H9 (cell line): ENCODE results near the gene ARMC2. TPM values are rescaled to one million over a fixed set of nuclear protein-coding genes. Genes with fewer than 3 reads are reported as not detected.

Source experiments
- DNase-seq: peaks from one replicate; pipeline ENCODE4 v3.0.0-alpha.2; 2017
- H2AFZ ChIP-seq: one replicate; pipeline ENCODE4 v1.6.1; 2013; ENCODE audit warnings: mild to moderate bottlenecking, low read length, control low read depth, moderate library complexity
- H2AK5ac ChIP-seq: 2 replicates; pipeline ENCODE4 v1.6.1; 2013; ENCODE audit warnings: low read length, control low read depth, mixed read lengths; ENCODE audit not compliant: insufficient read length
- H2BK120ac ChIP-seq: one replicate; pipeline ENCODE4 v1.6.1; 2013; ENCODE audit warnings: low read depth, mild to moderate bottlenecking, low read length, control low read depth, inconsistent platforms; ENCODE audit not compliant: poor library complexity, severe bottlenecking
- H2BK12ac ChIP-seq: 2 replicates; pipeline ENCODE4 v1.6.1; 2013; ENCODE audit warnings: low read length, control low read depth, mixed read lengths, low read depth; ENCODE audit not compliant: insufficient read length
- H2BK15ac ChIP-seq: 2 replicates; pipeline ENCODE4 v1.6.1; 2013; ENCODE audit warnings: low read depth, low read length, control low read depth
- H2BK20ac ChIP-seq: one replicate; pipeline ENCODE4 v1.6.1; 2013; ENCODE audit warnings: low read depth, mild to moderate bottlenecking, low read length, control low read depth, inconsistent platforms; ENCODE audit not compliant: poor library complexity, severe bottlenecking
- H2BK5ac ChIP-seq: 2 replicates; pipeline ENCODE4 v1.6.1; 2013; ENCODE audit warnings: low read length, control low read depth, mixed read lengths; ENCODE audit not compliant: insufficient read length
- H3K14ac ChIP-seq: 2 replicates; pipeline ENCODE4 v1.6.1; 2013; ENCODE audit warnings: low read length, control low read depth; ENCODE audit not compliant: insufficient read depth
- H3K18ac ChIP-seq: 2 replicates; pipeline ENCODE4 v1.6.1; 2013; ENCODE audit warnings: low read depth, mild to moderate bottlenecking, mixed read lengths, low read length, control low read depth; ENCODE audit not compliant: insufficient read length
- H3K23ac ChIP-seq: 2 replicates; pipeline ENCODE4 v1.6.1; 2013; ENCODE audit warnings: low read length, control low read depth, mixed read lengths, low read depth; ENCODE audit not compliant: insufficient read length
- H3K23me2 ChIP-seq: 2 replicates; pipeline ENCODE4 v1.6.1; 2013; ENCODE audit warnings: low read depth, mild to moderate bottlenecking, mixed read lengths, low read length, control low read depth; ENCODE audit not compliant: insufficient read length, poor library complexity, severe bottlenecking
- H3K27ac ChIP-seq: 2 replicates; pipeline ENCODE4 v1.5.1; 2013; ENCODE audit warnings: low read length, control low read depth, mixed read lengths, low read depth; ENCODE audit not compliant: insufficient read length
- H3K27me3 ChIP-seq: 2 replicates; pipeline ENCODE4 v1.6.1; 2013; ENCODE audit warnings: low read length, control low read depth, inconsistent platforms; ENCODE audit not compliant: insufficient read depth
- H3K4ac ChIP-seq: 2 replicates; pipeline ENCODE4 v1.6.1; 2013; ENCODE audit warnings: low read depth, mild to moderate bottlenecking, control low read depth, inconsistent platforms, low read length, moderate library complexity
- H3K4me1 ChIP-seq: 2 replicates; pipeline ENCODE4 v1.6.1; 2013; ENCODE audit warnings: low read length, control low read depth, inconsistent platforms; ENCODE audit not compliant: insufficient read depth
- H3K4me2 ChIP-seq: 2 replicates; pipeline ENCODE4 v1.6.1; 2013; ENCODE audit warnings: low read length, control low read depth, mixed read lengths; ENCODE audit not compliant: insufficient read length, insufficient read depth
- H3K56ac ChIP-seq: 2 replicates; pipeline ENCODE4 v1.6.1; 2013; ENCODE audit warnings: low read depth, mild to moderate bottlenecking, mixed read lengths, low read length, control low read depth; ENCODE audit not compliant: insufficient read length
- H3K79me1 ChIP-seq: 2 replicates; pipeline ENCODE4 v1.6.1; 2013; ENCODE audit warnings: low read depth, mild to moderate bottlenecking, moderate library complexity, low read length, control low read depth, inconsistent platforms; ENCODE audit not compliant: insufficient read depth, poor library complexity, severe bottlenecking
- H3K79me2 ChIP-seq: 2 replicates; pipeline ENCODE4 v1.6.1; 2013; ENCODE audit warnings: low read length, control low read depth, inconsistent platforms; ENCODE audit not compliant: insufficient read depth
- H3K9ac ChIP-seq: 2 replicates; pipeline ENCODE4 v1.6.1; 2013; ENCODE audit warnings: low read length, control low read depth, mixed read lengths; ENCODE audit not compliant: insufficient read length; ENCODE audit errors: extremely low read depth
- H3K9me3 ChIP-seq: one replicate; pipeline ENCODE4 v1.6.1; 2013; ENCODE audit warnings: low read depth, low read length, inconsistent platforms; ENCODE audit not compliant: control insufficient read depth
- H3T11ph ChIP-seq: one replicate; pipeline ENCODE4 v1.6.1; 2013; ENCODE audit warnings: mild to moderate bottlenecking, low read length, control low read depth, inconsistent platforms
- H4K20me1 ChIP-seq: one replicate; pipeline ENCODE4 v1.6.1; 2013; ENCODE audit not compliant: control insufficient read depth, insufficient read length, insufficient read depth
- H4K5ac ChIP-seq: 2 replicates; pipeline ENCODE4 v1.6.1; 2013; ENCODE audit warnings: low read depth, mild to moderate bottlenecking, mixed read lengths, low read length, control low read depth; ENCODE audit not compliant: insufficient read length
- H4K8ac ChIP-seq: replicated peaks from 2 replicates; pipeline ENCODE4 v1.6.1; 2013; ENCODE audit warnings: low read length, control low read depth, mixed read lengths, low read depth; ENCODE audit not compliant: insufficient read length
- H4K91ac ChIP-seq: 2 replicates; pipeline ENCODE4 v1.6.1; 2013; ENCODE audit warnings: low read depth, mild to moderate bottlenecking, moderate library complexity, mixed read lengths, low read length, control low read depth; ENCODE audit not compliant: insufficient read length
- H3K27ac Mint-ChIP-seq, 3 experiments: 2 replicates in 2 of 3; 3 replicates in 1 of 3; pipeline ENCODE4 v1.8.0; 2020 to 2021; ENCODE audit warnings: mixed read lengths in 3 of 3, mild to moderate bottlenecking in 1 of 3, moderate library complexity in 1 of 3
- H3K27me3 Mint-ChIP-seq: 2 replicates; pipeline ENCODE4 v1.8.0; 2021; ENCODE audit warnings: low read depth, mild to moderate bottlenecking, moderate library complexity, mixed read lengths
- H3K36me3 Mint-ChIP-seq, 3 experiments: 2 replicates in 2 of 3; 3 replicates in 1 of 3; pipeline ENCODE4 v1.8.0; 2020 to 2021; ENCODE audit warnings: low read depth in 3 of 3, mixed read lengths in 3 of 3; ENCODE audit not compliant: insufficient read depth in 1 of 3
- H3K4me1 Mint-ChIP-seq, 2 experiments: 2 replicates each; pipeline ENCODE4 v1.8.0; 2020; ENCODE audit warnings: mixed read lengths in 2 of 2
- H3K4me3 Mint-ChIP-seq, 2 experiments: 2 replicates in 1 of 2; 3 replicates in 1 of 2; pipeline ENCODE4 v1.8.0; 2020 to 2021; ENCODE audit warnings: mild to moderate bottlenecking in 2 of 2, mixed read lengths in 2 of 2, moderate library complexity in 1 of 2
- H3K9me3 Mint-ChIP-seq, 2 experiments: 2 replicates in 1 of 2; 3 replicates in 1 of 2; pipeline ENCODE4 v1.8.0; 2020; ENCODE audit warnings: mild to moderate bottlenecking in 2 of 2, mixed read lengths in 2 of 2, moderate library complexity in 1 of 2
- CTCF ChIP-seq: fragments of 200-600 bp; sonication (generic); conservative IDR thresholded peaks from 3 replicates; pipeline ENCODE4 v1.8.0; 2021; ENCODE audit warnings: antibody characterized with exemption, mild to moderate bottlenecking
- WGBS: extraction: QIAGEN DNeasy Blood & Tissue Kit; methylation state at CpG from one replicate; pipeline ENCODE4 v1.1.7; 2013; ENCODE audit warnings: missing lambda C conversion rate, low lambda C conversion rate, mixed read lengths; ENCODE audit not compliant: insufficient read length; ENCODE audit errors: extremely low coverage; 5-methylcytosine and 5-hydroxymethylcytosine counted together
- total RNA-seq: library from RNA; stranded (reverse); gene quantifications from 2 replicates; pipeline ENCODE4 v1.2.1, GENCODE V29; 2021

ARMC2 gene
- total RNA-seq, 1 experiment from 2014 or later = 2.8 TPM

- Histone ChIP-seq H4K8ac (no peak overlapping the region), H3K79me1 (no peaks in the 10 kb centered on the region), H2BK12ac (no peak overlapping the region), H3K4me1 (no peaks in the 10 kb centered on the region), H3K4ac (no peak overlapping the region), H3K14ac (no peak overlapping the region), H2BK15ac (no peak overlapping the region), H3K18ac (no peak overlapping the region), H3K9me3 (no peaks in the 10 kb centered on the region), H2AFZ (peak overlapping the region; percentile 70), H3K9ac (peak overlapping the region; percentile 87), H4K91ac (no peak overlapping the region), H2BK20ac (no peak overlapping the region), H3K4me2 (peak overlapping the region; percentile 96), H3K79me2 (no peaks in the 10 kb centered on the region), H4K20me1 (no peaks in the 10 kb centered on the region), H3K23ac (no peak overlapping the region), H3K27ac (no peak overlapping the region), H3K27me3 (no peaks in the 10 kb centered on the region), H2AK5ac (no peak overlapping the region), H3T11ph (no peak overlapping the region), H2BK5ac (no peak overlapping the region), H3K23me2 (peaks cover 4% of the 10 kb centered on the region), H3K56ac (no peak overlapping the region), H2BK120ac (no peak overlapping the region), H4K5ac (no peak overlapping the region)
- no peaks in the 10 kb centered on the region for H3K36me3 Mint-ChIP-seq
- peaks cover 28 to 29% of the 10 kb centered on the region in 2 experiments for H3K4me1 Mint-ChIP-seq
- no CpG with 5 or more reads among the region's 10 CpGs for WGBS
- peak overlapping the region; percentile 60 to 97 (median 62); a peak in 5 of 7 replicates for H3K27ac Mint-ChIP-seq
- peak overlapping the region; percentile 86 to 95 for H3K4me3 Mint-ChIP-seq
- H3K27me3 Mint-ChIP-seq = no peaks in the 10 kb centered on the region
- TF ChIP-seq CTCF = no peak
- no peaks in the 10 kb centered on the region for H3K9me3 Mint-ChIP-seq
- DNase-seq = no peak
These were observed 161.9 kb downstream of the ARMC2 start for GRCh38 chr6:109009962-109010704.
